NCI-H748 (cell line): ENCODE measurements around the gene GLRX3.
A peak's percentile ranks its signal among the peaks of the same experiment; 100 is the strongest.

Source experiments
- DNase-seq: peaks from one replicate; lab custom pipeline; 2025; ENCODE audit not compliant: unreplicated experiment; lab: John Stamatoyannopoulos, UW

GLRX3 gene

DNA sequence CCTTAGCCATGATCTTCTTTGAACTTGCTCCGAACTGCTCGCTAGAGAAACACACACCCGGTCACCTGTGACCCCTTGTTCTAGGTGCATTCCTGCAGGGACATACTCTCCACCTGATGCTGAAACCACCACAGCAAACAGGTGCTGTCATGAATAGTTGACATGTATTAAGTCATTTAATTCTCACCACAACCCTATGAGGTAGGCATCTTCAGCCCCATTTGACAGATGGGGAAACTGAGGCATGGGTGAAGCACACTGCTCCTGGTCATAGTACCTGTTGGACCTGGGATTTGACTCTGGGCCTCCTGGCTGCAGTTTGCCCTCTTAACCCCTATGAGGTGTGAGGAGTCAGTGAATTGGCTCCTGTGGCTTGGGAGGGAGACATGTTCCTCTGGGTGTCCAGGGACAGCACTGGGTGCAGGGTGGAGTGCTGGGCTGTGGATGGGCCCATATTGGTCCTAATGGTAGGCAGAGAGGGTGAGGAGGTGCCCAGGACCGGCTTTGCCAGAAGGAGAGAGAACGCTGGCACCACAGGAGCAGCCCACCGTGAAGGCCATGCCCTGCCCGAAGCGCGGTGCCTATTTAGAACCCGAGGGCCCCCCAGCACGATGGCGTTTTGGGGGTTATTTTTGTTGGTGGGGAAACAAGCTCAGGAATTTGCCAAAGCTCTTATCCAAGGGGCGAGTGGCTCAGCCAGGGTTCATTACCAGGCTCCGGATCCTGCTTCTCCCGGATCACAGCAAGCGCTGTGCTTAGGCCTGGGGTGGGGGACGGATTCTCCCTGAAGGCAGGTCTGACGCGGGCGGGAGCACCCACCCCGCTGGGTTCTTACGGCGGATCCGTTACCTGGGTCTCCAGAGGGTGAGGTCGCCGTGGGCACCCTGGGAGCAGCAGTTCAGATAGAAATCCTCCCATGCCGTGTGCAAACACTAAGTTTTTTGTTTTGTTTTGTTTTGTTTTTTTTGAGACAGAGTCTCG is 52.3 kb downstream of the GLRX3 start:
- DNase-seq = no peak

GRCh38 chr10:130189608-130190054 is 53.4 kb downstream of the GLRX3 start:
- DNase-seq = no peak

DNA sequence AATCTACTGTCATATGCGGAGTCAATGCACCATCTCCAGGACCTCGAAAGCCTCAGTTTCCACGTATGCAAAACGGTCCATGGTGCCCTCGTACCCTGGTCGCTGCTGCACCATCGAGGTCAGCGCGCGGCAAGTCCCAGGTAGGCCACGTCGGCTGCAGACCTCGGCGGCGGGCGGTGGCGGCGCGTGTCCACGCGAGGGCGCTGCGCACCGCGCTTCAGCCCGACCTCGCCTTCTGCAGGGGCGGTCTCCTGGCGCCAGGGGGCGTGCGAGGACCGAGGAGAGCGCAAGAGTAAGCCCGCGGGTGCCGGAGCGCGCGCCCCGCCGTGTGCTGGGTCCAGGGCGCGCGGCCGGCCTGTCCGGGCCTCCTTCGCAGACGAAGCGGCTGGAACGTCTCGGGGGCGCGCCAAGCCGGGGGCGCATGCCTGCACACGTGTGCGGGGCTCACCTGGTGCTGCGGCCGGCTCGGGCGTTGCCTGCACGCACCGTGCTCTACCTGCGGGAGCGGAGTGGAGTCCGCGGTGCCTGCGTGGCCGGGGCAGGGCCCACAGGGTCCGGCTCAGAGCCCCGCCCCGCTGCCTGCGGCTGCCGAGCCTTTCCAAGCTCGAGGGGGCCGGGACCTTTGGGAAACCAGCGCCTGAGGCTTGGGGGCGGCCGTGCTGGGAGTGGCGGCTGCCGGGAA is 54.0 kb downstream of the GLRX3 start:
- DNase-seq = peak; percentile 85

DNA sequence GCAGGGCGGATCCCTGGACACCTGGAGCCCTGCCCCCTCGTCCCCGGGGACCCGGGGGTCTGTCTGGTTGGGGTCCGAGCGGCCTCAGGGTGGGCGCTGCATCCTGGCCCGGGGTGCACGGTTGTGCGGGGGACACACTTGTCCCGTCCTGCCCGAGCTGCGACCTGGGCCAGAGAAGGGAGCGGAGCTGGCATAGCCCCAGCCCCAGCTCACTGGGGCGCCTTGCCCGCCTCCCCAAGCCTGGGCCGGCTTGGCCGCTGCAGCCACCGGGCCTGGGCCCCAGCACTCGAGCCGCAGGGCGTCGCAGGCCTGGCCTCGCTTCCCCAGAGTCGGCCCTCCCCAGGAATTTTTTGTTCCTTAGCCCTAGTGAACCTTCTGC is 54.5 kb downstream of the GLRX3 start:
- DNase-seq = no peak

- no peak for DNase-seq
Observed at GRCh38 chr10:130191380-130191779, 55.2 kb downstream of the GLRX3 start.

DNA sequence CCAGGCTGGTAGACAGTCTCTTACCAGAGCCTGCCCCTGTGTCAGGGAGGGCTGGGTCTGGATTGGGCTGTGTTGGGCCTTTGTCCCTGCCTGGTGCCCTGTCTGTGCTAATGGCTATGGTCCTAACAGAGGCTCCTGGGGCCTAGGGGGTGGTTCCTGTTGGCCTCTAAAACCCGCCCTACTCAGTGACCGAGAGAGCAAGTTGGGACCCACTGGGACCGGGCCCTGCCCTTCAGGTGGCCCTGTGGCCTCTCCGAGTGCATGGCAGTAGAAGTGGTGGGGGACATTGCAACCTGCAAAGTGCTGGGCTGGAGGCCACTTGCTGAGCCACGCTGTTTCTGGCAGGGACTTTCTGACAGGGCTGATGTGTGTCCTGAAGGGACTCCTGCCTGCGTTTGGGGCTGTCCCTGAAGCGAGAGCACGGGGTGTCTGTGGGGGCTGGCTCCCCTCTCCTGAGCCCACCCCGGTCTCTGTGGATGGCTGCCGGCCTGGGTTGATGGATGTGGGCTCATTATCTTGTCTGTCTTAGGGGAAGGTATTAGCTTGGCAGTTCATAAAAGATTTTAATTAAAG is 56.2 kb downstream of the GLRX3 start:
- DNase-seq = no peak

GRCh38 chr10:130193033-130193432 is 56.8 kb downstream of the GLRX3 start:
- no peak for DNase-seq

DNA sequence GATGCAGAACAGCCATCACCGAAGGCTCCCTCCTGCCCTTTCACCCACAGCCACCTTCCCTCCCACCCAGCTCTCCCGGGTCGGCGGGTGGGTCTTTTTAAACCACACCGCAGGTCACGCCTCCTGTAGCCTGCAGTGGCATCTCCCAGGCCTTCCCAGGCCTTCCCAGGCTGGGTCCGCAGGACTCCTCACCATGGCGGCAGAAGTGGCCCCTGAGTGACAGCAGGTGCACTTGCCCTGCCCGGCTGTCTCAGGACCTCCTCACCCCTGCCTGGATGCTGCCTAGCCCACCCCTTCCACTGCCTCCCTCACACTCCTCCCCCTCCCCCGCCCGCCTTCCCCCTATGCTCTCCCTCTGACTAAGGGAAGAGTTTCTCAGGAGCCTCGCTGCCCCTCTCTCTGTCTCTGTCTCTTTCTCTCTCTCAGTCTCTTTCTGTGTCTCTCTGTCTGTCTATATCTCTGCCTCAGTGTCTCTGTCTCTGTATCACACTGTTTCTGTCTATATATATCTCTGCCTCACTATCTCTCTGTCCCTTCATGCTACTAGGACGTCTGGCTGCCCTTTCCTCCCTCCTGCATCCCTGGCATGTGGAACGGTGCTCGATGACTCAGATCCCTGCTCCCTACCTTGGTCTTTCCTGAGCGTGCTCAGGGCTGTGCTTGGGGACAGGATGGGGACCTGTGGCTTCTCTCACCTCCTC is 57.5 kb downstream of the GLRX3 start:
- no peak for DNase-seq

GRCh38 chr10:130194194-130194990 is 58.2 kb downstream of the GLRX3 start:
- DNase-seq = no peak

GRCh38 chr10:130194991-130195645 is 58.9 kb downstream of the GLRX3 start:
- DNase-seq = no peak

- DNase-seq = no peak
Observed at GRCh38 chr10:130195746-130196294, 59.6 kb downstream of the GLRX3 start.

DNA sequence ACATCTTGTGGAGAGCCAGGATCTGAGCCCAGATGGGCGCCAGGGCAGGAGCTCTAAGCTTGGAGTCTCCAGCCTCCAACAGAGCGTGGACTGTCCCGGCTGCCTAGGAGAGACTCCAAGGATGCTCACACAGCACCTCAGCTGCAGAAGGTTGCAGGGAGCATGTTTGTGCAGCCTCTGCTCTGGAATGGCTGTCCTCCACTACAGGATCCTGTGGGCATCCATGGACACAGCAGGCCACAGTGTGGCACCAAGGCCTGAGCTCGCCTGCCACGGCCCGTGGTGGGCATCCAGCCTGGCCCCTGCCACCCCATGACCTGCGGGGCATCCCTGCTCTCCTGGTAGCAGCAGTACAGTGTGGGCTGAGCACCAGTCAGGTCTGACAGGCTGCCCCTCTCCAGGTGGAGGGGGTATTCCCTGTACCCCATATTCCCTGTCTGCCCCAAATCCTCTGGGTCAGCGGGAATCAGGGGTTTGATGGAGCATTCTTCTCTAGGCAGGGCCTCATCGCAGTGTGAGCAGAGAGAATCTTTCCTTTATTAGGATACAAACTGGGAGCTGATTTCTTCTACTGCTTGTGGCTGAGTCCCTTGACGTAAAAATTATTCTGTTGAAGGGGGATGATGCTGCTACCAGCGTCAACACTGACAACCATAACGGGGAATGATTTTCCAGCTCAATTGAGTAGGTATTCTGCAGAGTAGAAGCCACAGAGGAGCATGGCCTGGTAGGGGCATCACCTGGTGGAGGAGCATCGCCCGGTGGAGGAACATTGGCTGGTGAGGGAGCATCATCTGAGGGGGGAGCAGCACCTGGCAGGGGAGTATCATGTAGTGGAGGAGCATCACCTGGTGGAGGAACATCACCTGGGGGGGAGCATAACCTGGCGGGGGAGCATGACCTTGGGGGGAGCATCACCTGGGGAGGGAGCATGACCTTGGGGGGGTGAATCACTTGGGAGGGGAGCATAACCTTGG is 60.6 kb downstream of the GLRX3 start:
- no peak for DNase-seq

GRCh38 chr10:130198651-130199050 is 62.5 kb downstream of the GLRX3 start:
- DNase-seq = no peak

GRCh38 chr10:130200179-130201042 is 64.2 kb downstream of the GLRX3 start:
- no peak for DNase-seq

DNA sequence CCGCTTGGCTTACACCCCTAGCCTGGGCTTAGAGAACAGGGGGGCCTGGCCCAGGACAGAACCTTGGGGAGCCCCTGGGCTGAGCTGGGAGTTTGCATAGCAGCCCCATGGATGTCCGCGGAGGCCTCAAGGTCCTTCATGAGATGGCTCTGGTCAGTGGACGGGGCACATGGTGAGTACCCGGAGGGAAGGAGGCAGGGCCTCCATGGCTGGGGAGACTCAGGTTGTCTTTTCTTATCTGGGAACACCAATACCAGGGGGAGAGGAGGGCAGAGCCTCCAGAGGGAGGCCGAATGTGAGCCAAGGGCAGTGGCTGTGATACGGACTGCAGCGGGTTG is 64.8 kb downstream of the GLRX3 start:
- DNase-seq = no peak

GRCh38 chr10:130202150-130202549 is 66.0 kb downstream of the GLRX3 start:
- peak; percentile 26 for DNase-seq

DNA sequence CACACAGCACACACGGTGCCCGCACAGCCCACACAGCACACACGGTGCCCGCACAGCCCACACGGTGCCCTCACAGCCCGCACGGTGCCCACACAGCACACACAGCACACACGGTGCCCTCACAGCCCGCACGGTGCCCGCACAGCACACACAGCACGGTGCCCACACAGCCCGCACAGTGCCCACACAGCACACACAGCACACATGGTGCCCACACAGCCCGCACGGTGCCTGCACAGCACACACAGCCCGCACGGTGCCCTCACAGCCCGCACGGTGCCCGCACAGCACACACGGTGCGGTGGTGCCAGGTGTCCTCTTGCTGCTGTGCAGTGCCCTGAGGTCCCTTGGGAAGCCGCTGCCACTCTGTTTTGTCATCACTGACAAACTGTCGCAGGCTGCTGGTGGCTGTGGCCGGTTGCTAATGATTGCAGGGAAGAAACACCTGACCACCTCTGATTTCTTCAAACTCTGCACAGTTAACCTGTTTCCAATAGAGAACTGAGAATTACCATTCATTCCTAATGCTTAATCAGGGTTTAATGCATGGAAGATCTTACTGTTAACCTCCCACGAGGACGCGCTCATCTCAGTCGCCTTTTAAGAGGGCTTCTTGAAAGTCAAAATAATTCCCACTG is 66.9 kb downstream of the GLRX3 start:
- peak; percentile 53 for DNase-seq
